HEK293 (cell line): ENCODE results near the gene PDXK.
A peak's percentile ranks its signal among the peaks of the same experiment; 100 is the strongest.

Experiments
- BCL11B ChIP-seq: fragments of 450-650 bp; formaldehyde crosslinking; IDR thresholded peaks from 2 replicates; pipeline ENCODE4 v1.5.1; 2016; ENCODE audit warnings: low read depth, missing biosample characterization, missing genetic modification characterization
- GFI1B ChIP-seq: fragments of 450-650 bp; formaldehyde crosslinking; IDR thresholded peaks from 2 replicates; pipeline ENCODE4 v1.5.1; 2016; ENCODE audit warnings: missing biosample characterization, missing genetic modification characterization
- OSR2 ChIP-seq: fragments of 450-650 bp; formaldehyde crosslinking; IDR thresholded peaks from 2 replicates; pipeline ENCODE4 v1.5.1; 2016; ENCODE audit warnings: missing biosample characterization, missing genetic modification characterization
- SALL2 ChIP-seq: fragments of 450-650 bp; formaldehyde crosslinking; IDR thresholded peaks from 2 replicates; pipeline ENCODE4 v1.5.0; 2017; ENCODE audit warnings: missing biosample characterization, mild to moderate bottlenecking, missing genetic modification characterization, borderline replicate concordance
- SP2 ChIP-seq: fragments of 450-650 bp; formaldehyde crosslinking; IDR thresholded peaks from 2 replicates; pipeline ENCODE4 v1.5.1; 2016; ENCODE audit warnings: missing biosample characterization, missing genetic modification characterization
- ZBTB6 ChIP-seq: fragments of 450-650 bp; formaldehyde crosslinking; IDR thresholded peaks from 2 replicates; pipeline ENCODE4 v1.5.1; 2017; ENCODE audit warnings: missing biosample characterization, missing genetic modification characterization
- ZNF140 ChIP-seq: fragments of 450-650 bp; formaldehyde crosslinking; IDR thresholded peaks from 2 replicates; pipeline ENCODE4 v1.5.1; 2016; ENCODE audit warnings: missing biosample characterization, missing genetic modification characterization
- ZNF157 ChIP-seq: fragments of 450-650 bp; formaldehyde crosslinking; IDR thresholded peaks from 2 replicates; pipeline ENCODE4 v1.5.1; 2016; ENCODE audit warnings: missing biosample characterization, missing genetic modification characterization
- ZNF354C ChIP-seq: fragments of 450-650 bp; formaldehyde crosslinking; IDR thresholded peaks from 2 replicates; pipeline ENCODE4 v1.5.1; 2016; ENCODE audit warnings: missing biosample characterization, missing genetic modification characterization, low read depth, borderline replicate concordance
- ZNF48 ChIP-seq: fragments of 450-650 bp; formaldehyde crosslinking; IDR thresholded peaks from 2 replicates; pipeline ENCODE4 v1.5.1; 2016; ENCODE audit warnings: missing biosample characterization, missing genetic modification characterization
- ZNF510 ChIP-seq: fragments of 450-650 bp; formaldehyde crosslinking; IDR thresholded peaks from 2 replicates; pipeline ENCODE4 v1.5.1; 2018; ENCODE audit warnings: mild to moderate bottlenecking, missing genetic modification characterization, missing biosample characterization; ENCODE audit not compliant: insufficient replicate concordance
- ZNF518A ChIP-seq: fragments of 450-650 bp; formaldehyde crosslinking; conservative IDR thresholded peaks from 2 replicates; pipeline ENCODE4 v1.5.1; 2016; ENCODE audit warnings: low read depth, missing biosample characterization, missing genetic modification characterization
- ZNF610 ChIP-seq: fragments of 450-650 bp; formaldehyde crosslinking; IDR thresholded peaks from 2 replicates; pipeline ENCODE4 v1.5.1; 2016; ENCODE audit warnings: missing biosample characterization, missing genetic modification characterization, borderline replicate concordance
- ZNF701 ChIP-seq: fragments of 450-650 bp; formaldehyde crosslinking; IDR thresholded peaks from 2 replicates; pipeline ENCODE4 v1.5.1; 2016; ENCODE audit warnings: missing biosample characterization, missing genetic modification characterization
- ZNF704 ChIP-seq: fragments of 450-650 bp; formaldehyde crosslinking; IDR thresholded peaks from 2 replicates; pipeline ENCODE4 v1.5.1; 2016; ENCODE audit warnings: missing biosample characterization, missing genetic modification characterization
- TF ChIP-seq, protein P1 (sequence below): fragments of 450-650 bp; formaldehyde crosslinking; IDR thresholded peaks from 2 replicates; pipeline ENCODE4 v1.5.1; 2016; ENCODE audit warnings: missing biosample characterization, missing genetic modification characterization, borderline replicate concordance
- TF ChIP-seq, protein P2 (sequence below): fragments of 450-650 bp; formaldehyde crosslinking; IDR thresholded peaks from 2 replicates; pipeline ENCODE4 v1.5.1; 2016; ENCODE audit warnings: missing biosample characterization, missing genetic modification characterization
- TF ChIP-seq, protein P3 (sequence below): fragments of 450-650 bp; formaldehyde crosslinking; IDR thresholded peaks from 2 replicates; pipeline ENCODE4 v1.5.1; 2016; ENCODE audit warnings: missing biosample characterization, missing genetic modification characterization
- TF ChIP-seq, protein P4 (sequence below): fragments of 450-650 bp; formaldehyde crosslinking; IDR thresholded peaks from 2 replicates; pipeline ENCODE4 v1.5.1; 2016; ENCODE audit warnings: missing biosample characterization, missing genetic modification characterization
- TF ChIP-seq, protein P5 (sequence below): fragments of 450-650 bp; formaldehyde crosslinking; optimal IDR thresholded peaks from 2 replicates; pipeline ENCODE3; 2016; ENCODE audit warnings: missing biosample characterization, mild to moderate bottlenecking, missing genetic modification characterization

PDXK gene

DNA sequence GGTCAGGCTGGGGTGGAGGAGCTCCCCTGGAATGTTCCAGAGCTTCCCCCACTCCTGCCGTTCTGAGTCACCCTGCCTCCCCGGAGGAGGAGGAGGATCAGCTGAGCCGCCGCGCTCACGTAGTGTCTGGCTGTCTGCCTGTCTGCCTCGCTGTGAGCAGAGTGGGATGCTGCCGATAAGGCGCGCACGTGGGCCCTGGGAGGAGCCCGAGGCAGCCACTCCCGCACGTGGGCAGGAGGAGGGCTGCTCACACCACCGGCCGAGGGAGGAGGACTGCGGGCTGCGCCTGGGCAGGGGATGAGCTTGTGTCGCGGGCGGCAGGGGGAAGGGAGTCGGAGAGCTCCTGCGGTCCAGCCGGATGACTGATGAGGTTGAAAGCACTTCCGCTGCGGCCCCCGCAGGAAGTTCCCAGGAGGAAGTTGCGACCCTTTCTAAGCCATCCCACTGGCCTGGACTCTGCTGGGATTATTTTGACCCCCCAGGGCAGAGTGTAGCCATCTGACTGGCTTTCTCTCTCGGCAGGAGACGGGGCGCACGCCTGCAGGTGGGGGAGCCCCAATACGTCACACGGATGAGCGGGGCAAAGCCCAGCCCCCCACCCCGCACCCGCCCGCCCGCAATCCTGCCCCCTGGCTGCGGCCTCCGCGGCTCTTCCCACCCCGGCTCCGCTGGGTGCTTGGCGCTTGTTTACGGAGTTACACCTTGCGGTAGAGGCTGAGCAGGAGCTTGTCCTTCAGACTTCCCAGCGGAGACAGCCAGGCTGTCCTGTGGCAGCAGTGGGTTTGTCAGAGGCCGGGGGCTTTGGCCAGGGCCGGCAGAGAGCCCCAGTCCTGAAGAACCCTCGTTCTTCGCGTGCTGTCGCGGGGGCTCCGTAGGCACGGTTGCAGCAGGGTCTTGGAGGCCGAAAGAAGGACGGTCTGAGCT lies 9.8 kb downstream of the PDXK start (continued):
- TF ChIP-seq GFI1B (tag by site-specific recombination), result no peak
- TF ChIP-seq ZBTB6 (tag by site-specific recombination), result no peak
- TF ChIP-seq, protein P1, sequence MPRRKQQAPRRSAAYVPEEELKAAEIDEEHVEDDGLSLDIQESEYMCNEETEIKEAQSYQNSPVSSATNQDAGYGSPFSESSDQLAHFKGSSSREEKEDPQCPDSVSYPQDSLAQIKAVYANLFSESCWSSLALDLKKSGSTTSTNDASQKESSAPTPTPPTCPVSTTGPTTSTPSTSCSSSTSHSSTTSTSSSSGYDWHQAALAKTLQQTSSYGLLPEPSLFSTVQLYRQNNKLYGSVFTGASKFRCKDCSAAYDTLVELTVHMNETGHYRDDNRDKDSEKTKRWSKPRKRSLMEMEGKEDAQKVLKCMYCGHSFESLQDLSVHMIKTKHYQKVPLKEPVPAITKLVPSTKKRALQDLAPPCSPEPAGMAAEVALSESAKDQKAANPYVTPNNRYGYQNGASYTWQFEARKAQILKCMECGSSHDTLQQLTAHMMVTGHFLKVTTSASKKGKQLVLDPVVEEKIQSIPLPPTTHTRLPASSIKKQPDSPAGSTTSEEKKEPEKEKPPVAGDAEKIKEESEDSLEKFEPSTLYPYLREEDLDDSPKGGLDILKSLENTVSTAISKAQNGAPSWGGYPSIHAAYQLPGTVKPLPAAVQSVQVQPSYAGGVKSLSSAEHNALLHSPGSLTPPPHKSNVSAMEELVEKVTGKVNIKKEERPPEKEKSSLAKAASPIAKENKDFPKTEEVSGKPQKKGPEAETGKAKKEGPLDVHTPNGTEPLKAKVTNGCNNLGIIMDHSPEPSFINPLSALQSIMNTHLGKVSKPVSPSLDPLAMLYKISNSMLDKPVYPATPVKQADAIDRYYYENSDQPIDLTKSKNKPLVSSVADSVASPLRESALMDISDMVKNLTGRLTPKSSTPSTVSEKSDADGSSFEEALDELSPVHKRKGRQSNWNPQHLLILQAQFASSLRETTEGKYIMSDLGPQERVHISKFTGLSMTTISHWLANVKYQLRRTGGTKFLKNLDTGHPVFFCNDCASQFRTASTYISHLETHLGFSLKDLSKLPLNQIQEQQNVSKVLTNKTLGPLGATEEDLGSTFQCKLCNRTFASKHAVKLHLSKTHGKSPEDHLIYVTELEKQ (tag by site-specific recombination), result peak; percentile 56; the same call in 1 of the 2 replicates
- 0 out of 2 replicates have a peak, but pooled peaks have one; percentile 60 for TF ChIP-seq ZNF701 (tag by site-specific recombination)
- no peak for TF ChIP-seq ZNF157 (tag by site-specific recombination)
- peak; percentile 91 for TF ChIP-seq SP2 (tag by site-specific recombination)
- no peak for TF ChIP-seq ZNF140
- no peak for TF ChIP-seq ZNF704 (tag by site-specific recombination)
- TF ChIP-seq, protein P2, sequence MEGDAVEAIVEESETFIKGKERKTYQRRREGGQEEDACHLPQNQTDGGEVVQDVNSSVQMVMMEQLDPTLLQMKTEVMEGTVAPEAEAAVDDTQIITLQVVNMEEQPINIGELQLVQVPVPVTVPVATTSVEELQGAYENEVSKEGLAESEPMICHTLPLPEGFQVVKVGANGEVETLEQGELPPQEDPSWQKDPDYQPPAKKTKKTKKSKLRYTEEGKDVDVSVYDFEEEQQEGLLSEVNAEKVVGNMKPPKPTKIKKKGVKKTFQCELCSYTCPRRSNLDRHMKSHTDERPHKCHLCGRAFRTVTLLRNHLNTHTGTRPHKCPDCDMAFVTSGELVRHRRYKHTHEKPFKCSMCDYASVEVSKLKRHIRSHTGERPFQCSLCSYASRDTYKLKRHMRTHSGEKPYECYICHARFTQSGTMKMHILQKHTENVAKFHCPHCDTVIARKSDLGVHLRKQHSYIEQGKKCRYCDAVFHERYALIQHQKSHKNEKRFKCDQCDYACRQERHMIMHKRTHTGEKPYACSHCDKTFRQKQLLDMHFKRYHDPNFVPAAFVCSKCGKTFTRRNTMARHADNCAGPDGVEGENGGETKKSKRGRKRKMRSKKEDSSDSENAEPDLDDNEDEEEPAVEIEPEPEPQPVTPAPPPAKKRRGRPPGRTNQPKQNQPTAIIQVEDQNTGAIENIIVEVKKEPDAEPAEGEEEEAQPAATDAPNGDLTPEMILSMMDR, result peak; percentile 49; the same call in 1 of the 2 replicates
- peak; percentile 91 for TF ChIP-seq ZNF610
- peak; percentile 71 for TF ChIP-seq ZNF518A
- TF ChIP-seq ZNF510 (tag by site-specific recombination), result no peak
- TF ChIP-seq, protein P3, sequence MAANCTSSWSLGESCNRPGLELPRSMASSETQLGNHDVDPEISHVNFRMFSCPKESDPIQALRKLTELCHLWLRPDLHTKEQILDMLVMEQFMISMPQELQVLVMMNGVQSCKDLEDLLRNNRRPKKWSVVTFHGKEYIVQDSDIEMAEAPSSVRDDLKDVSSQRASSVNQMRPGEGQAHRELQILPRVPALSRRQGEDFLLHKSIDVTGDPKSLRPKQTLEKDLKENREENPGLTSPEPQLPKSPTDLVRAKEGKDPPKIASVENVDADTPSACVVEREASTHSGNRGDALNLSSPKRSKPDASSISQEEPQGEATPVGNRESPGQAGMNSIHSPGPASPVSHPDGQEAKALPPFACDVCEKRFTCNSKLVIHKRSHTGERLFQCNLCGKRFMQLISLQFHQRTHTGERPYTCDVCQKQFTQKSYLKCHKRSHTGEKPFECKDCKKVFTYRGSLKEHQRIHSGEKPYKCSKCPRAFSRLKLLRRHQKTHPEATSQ (tag by site-specific recombination), result peak; percentile 100
- TF ChIP-seq, protein P4, sequence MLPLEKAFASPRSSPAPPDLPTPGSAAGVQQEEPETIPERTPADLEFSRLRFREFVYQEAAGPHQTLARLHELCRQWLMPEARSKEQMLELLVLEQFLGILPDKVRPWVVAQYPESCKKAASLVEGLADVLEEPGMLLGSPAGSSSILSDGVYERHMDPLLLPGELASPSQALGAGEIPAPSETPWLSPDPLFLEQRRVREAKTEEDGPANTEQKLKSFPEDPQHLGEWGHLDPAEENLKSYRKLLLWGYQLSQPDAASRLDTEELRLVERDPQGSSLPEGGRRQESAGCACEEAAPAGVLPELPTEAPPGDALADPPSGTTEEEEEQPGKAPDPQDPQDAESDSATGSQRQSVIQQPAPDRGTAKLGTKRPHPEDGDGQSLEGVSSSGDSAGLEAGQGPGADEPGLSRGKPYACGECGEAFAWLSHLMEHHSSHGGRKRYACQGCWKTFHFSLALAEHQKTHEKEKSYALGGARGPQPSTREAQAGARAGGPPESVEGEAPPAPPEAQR (tag by site-specific recombination), result no peak
- TF ChIP-seq OSR2, result peak; percentile 78
- TF ChIP-seq, protein P5, sequence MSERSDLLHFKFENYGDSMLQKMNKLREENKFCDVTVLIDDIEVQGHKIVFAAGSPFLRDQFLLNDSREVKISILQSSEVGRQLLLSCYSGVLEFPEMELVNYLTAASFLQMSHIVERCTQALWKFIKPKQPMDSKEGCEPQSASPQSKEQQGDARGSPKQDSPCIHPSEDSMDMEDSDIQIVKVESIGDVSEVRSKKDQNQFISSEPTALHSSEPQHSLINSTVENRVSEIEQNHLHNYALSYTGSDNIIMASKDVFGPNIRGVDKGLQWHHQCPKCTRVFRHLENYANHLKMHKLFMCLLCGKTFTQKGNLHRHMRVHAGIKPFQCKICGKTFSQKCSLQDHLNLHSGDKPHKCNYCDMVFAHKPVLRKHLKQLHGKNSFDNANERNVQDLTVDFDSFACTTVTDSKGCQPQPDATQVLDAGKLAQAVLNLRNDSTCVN (tag by site-specific recombination), result peak; percentile 91
- no peak for TF ChIP-seq ZNF354C
- no peak for TF ChIP-seq SALL2 (tag by site-specific recombination)
- TF ChIP-seq ZNF48 (tag by site-specific recombination), result peak; percentile 26; the same call in 1 of the 2 replicates
- 0 out of 2 replicates have a peak, but pooled peaks have one; percentile 67 for TF ChIP-seq BCL11B (tag by site-specific recombination)
